Measurements from ENCODE around the gene ANAPC1.
"Not testable (repeated sequence)": the region's sequence is repeated elsewhere in the genome, so short reads cannot be mapped to it uniquely, and the experiment has no call there.

DNA sequence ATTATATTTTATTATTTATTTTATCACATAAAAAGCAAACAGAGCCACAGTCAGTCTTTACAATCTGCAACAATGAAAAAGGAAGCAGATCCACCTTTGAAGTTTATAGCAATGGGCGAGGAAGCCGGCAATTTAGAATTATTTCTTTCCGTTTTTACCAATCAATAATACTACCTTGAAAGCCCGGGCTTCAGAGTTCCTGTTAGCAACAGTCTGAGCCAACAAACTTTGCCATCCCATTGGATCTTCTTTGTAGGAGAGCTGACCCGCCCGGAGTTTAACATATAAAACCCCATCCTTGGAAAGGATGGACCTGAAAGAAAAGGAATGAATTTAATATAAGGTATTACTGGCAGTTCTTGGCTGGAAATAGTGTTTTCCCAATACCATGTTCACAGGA is 101.8 kb downstream of the ANAPC1 start:
- TF ChIP-seq, protein P1, sequence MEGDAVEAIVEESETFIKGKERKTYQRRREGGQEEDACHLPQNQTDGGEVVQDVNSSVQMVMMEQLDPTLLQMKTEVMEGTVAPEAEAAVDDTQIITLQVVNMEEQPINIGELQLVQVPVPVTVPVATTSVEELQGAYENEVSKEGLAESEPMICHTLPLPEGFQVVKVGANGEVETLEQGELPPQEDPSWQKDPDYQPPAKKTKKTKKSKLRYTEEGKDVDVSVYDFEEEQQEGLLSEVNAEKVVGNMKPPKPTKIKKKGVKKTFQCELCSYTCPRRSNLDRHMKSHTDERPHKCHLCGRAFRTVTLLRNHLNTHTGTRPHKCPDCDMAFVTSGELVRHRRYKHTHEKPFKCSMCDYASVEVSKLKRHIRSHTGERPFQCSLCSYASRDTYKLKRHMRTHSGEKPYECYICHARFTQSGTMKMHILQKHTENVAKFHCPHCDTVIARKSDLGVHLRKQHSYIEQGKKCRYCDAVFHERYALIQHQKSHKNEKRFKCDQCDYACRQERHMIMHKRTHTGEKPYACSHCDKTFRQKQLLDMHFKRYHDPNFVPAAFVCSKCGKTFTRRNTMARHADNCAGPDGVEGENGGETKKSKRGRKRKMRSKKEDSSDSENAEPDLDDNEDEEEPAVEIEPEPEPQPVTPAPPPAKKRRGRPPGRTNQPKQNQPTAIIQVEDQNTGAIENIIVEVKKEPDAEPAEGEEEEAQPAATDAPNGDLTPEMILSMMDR (IDR thresholded peaks at IDR 0.05): not testable (repeated sequence)
- TF ChIP-seq CHD2 (IDR thresholded peaks at IDR 0.05; ENCODE audit: low read length, partially characterized antibody); JUND (IDR thresholded peaks at IDR 0.05); POLR2AphosphoS5 (IDR thresholded peaks at IDR 0.05; ENCODE audit: low read depth, low read length); TAF1 (IDR thresholded peaks at IDR 0.05; ENCODE audit: borderline replicate concordance, low read depth, low read length); EZH2phosphoT487 (IDR thresholded peaks at IDR 0.05; ENCODE audit: borderline replicate concordance, low read depth); SMC3 (IDR thresholded peaks at IDR 0.05; ENCODE audit: low read depth, low read length); RXRA (IDR thresholded peaks at IDR 0.05; ENCODE audit: borderline replicate concordance, low read depth); SIN3A (IDR thresholded peaks at IDR 0.05; ENCODE audit: borderline replicate concordance, low read depth, low read length); MXI1 (IDR thresholded peaks at IDR 0.05; ENCODE audit: low read depth, low read length); FOXM1 (IDR thresholded peaks at IDR 0.05; ENCODE audit: low read depth): not testable (repeated sequence)
- TF ChIP-seq, protein P2, sequence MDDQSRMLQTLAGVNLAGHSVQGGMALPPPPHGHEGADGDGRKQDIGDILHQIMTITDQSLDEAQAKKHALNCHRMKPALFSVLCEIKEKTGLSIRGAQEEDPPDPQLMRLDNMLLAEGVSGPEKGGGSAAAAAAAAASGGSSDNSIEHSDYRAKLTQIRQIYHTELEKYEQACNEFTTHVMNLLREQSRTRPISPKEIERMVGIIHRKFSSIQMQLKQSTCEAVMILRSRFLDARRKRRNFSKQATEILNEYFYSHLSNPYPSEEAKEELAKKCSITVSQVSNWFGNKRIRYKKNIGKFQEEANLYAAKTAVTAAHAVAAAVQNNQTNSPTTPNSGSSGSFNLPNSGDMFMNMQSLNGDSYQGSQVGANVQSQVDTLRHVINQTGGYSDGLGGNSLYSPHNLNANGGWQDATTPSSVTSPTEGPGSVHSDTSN (IDR thresholded peaks at IDR 0.05): not testable (repeated sequence)
- TF ChIP-seq, protein P3, sequence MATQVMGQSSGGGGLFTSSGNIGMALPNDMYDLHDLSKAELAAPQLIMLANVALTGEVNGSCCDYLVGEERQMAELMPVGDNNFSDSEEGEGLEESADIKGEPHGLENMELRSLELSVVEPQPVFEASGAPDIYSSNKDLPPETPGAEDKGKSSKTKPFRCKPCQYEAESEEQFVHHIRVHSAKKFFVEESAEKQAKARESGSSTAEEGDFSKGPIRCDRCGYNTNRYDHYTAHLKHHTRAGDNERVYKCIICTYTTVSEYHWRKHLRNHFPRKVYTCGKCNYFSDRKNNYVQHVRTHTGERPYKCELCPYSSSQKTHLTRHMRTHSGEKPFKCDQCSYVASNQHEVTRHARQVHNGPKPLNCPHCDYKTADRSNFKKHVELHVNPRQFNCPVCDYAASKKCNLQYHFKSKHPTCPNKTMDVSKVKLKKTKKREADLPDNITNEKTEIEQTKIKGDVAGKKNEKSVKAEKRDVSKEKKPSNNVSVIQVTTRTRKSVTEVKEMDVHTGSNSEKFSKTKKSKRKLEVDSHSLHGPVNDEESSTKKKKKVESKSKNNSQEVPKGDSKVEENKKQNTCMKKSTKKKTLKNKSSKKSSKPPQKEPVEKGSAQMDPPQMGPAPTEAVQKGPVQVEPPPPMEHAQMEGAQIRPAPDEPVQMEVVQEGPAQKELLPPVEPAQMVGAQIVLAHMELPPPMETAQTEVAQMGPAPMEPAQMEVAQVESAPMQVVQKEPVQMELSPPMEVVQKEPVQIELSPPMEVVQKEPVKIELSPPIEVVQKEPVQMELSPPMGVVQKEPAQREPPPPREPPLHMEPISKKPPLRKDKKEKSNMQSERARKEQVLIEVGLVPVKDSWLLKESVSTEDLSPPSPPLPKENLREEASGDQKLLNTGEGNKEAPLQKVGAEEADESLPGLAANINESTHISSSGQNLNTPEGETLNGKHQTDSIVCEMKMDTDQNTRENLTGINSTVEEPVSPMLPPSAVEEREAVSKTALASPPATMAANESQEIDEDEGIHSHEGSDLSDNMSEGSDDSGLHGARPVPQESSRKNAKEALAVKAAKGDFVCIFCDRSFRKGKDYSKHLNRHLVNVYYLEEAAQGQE (IDR thresholded peaks at IDR 0.05; ENCODE audit: low read depth, low read length): not testable (repeated sequence)
- TF ChIP-seq, protein P4, sequence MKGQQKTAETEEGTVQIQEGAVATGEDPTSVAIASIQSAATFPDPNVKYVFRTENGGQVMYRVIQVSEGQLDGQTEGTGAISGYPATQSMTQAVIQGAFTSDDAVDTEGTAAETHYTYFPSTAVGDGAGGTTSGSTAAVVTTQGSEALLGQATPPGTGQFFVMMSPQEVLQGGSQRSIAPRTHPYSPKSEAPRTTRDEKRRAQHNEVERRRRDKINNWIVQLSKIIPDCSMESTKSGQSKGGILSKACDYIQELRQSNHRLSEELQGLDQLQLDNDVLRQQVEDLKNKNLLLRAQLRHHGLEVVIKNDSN (IDR thresholded peaks at IDR 0.05; ENCODE audit: borderline replicate concordance, low read depth): not testable (repeated sequence)

Measured in SK-N-SH (cell line).